A673 (cell line): ENCODE data around the gene OR4F15. TPM values are rescaled to one million over a fixed set of nuclear protein-coding genes. Genes with fewer than 3 reads are reported as not detected.

ENCODE experiments used
- BruUV-seq: library from RNA; stranded (reverse); fragments of 400-500 nt; replicated peaks from 2 replicates; lab custom pipeline; 2021; lab: Mats Ljungman, UMichigan
- CTCF ChIA-PET: fragments of 300-600 bp; sonication (Branson Sonifier 250); formaldehyde crosslinking; loops from one replicate; lab custom pipeline; 2022; ENCODE audit warnings: antibody characterized with exemption; lab: Charles Lee
- POLR2A ChIA-PET: fragments of 300-600 bp; sonication (Branson Sonifier 250); formaldehyde crosslinking; loops from one replicate; lab custom pipeline; 2022; ENCODE audit warnings: antibody characterized with exemption; ENCODE audit not compliant: low non-redundant PET; lab: Charles Lee
- DNase-seq: peaks from one replicate; pipeline ENCODE4 v3.0.0-alpha.2; 2015; ENCODE audit warnings: low spot score
- H3K27ac ChIP-seq: fragments of 200-600 bp; sonication (generic); 2 replicates; pipeline ENCODE4 v1.5.1; 2016; ENCODE audit warnings: mixed run types, low read depth, mild to moderate bottlenecking, mixed read lengths, antibody characterized with exemption, low read length; ENCODE audit not compliant: poor library complexity, severe bottlenecking
- H3K27me3 ChIP-seq: fragments of 200-600 bp; sonication (generic); replicated peaks from 2 replicates; pipeline ENCODE4 v1.6.1; 2017; ENCODE audit warnings: mixed run types, low read depth, mild to moderate bottlenecking, mixed read lengths, antibody characterized with exemption, low read length; ENCODE audit not compliant: insufficient read depth, poor library complexity
- H3K36me3 ChIP-seq: fragments of 200-600 bp; sonication (generic); 2 replicates; pipeline ENCODE4 v1.6.1; 2016; ENCODE audit warnings: mixed run types, mild to moderate bottlenecking, mixed read lengths, antibody characterized with exemption, low read length; ENCODE audit not compliant: insufficient read depth, poor library complexity, severe bottlenecking
- H3K4me1 ChIP-seq: fragments of 200-600 bp; sonication (generic); 2 replicates; pipeline ENCODE4 v1.6.1; 2017; ENCODE audit warnings: mixed run types, mild to moderate bottlenecking, mixed read lengths, antibody characterized with exemption, low read length; ENCODE audit not compliant: insufficient read depth, poor library complexity, severe bottlenecking
- H3K4me3 ChIP-seq: fragments of 200-600 bp; sonication (generic); 2 replicates; pipeline ENCODE4 v1.5.1; 2016; ENCODE audit warnings: low read depth, mixed run types, mild to moderate bottlenecking, mixed read lengths, low read length; ENCODE audit not compliant: poor library complexity, severe bottlenecking
- H3K9me3 ChIP-seq: fragments of 200-600 bp; sonication (generic); 2 replicates; pipeline ENCODE4 v1.6.1; 2016; ENCODE audit warnings: mixed run types, low read depth, mild to moderate bottlenecking, mixed read lengths, antibody characterized with exemption, low read length; ENCODE audit not compliant: poor library complexity, severe bottlenecking
- CTCF ChIP-seq: fragments of 300-800, 200-600 bp; sonication (generic); conservative IDR thresholded peaks from 2 replicates; pipeline ENCODE4 v1.5.1; 2017; ENCODE audit warnings: low read depth, mild to moderate bottlenecking, antibody characterized with exemption, low read length, moderate library complexity, mixed read lengths
- EZH2 ChIP-seq: fragments of 200-600 bp; sonication (generic); IDR thresholded peaks from 2 replicates; pipeline ENCODE4 v1.6.1; 2017; ENCODE audit warnings: borderline replicate concordance, low read depth, mild to moderate bottlenecking, mixed read lengths, antibody characterized with exemption, low read length; ENCODE audit not compliant: poor library complexity, severe bottlenecking
- intact Hi-C: fragments of 100-400 bp; cut with micrococcal nuclease; formaldehyde crosslinking; loops from one replicate; pipeline ENCODE4 v1.10.0; 2022; ENCODE audit not compliant: unreplicated experiment
- total RNA-seq: library from RNA; stranded (reverse); gene quantifications from 2 replicates; pipeline ENCODE4 v1.2.3, GENCODE V29; 2021

The OR4F15 gene
- total RNA-seq, 1 experiment from 2014 or later, result not detected

GRCh38 chr15:101808201-101808600 lies 3.8 kb upstream of the OR4F15 start:
- Histone ChIP-seq H3K36me3 (no peaks in the 10 kb centered on the region), H3K27ac (no peak overlapping the region), H3K4me3 (no peak overlapping the region), H3K9me3 (no peaks in the 10 kb centered on the region), H3K27me3 (peaks cover 18% of the 10 kb centered on the region), H3K4me1 (no peaks in the 10 kb centered on the region)
- TF ChIP-seq CTCF (no peak), EZH2 (no peak)
- ChIA-PET CTCF (no interaction called here), POLR2A (no interaction called here)
- no peak for DNase-seq
- intact Hi-C loops, result no loop called here
- BruUV-seq, result no TSS peak

GRCh38 chr15:101810456-101810855 lies 1.5 kb upstream of the OR4F15 start:
- no peaks in the 10 kb centered on the region for H3K9me3 ChIP-seq
- H3K27ac ChIP-seq, result no peak overlapping the region
- BruUV-seq, result no TSS peak
- POLR2A ChIA-PET, result no interaction called here
- H3K4me1 ChIP-seq, result no peaks in the 10 kb centered on the region
- intact Hi-C loops, result no loop called here
- no peaks in the 10 kb centered on the region for H3K36me3 ChIP-seq
- CTCF ChIA-PET, result no interaction called here
- no peak for DNase-seq
- peaks cover 30% of the 10 kb centered on the region for H3K27me3 ChIP-seq
- TF ChIP-seq EZH2 (no peak), CTCF (no peak)
- no peak overlapping the region for H3K4me3 ChIP-seq

GRCh38 chr15:101810876-101811275 lies 1.1 kb upstream of the OR4F15 start:
- H3K4me1 ChIP-seq, result no peaks in the 10 kb centered on the region
- TF ChIP-seq EZH2, result no peak
- TF ChIP-seq CTCF, result no peak
- no peak overlapping the region for H3K4me3 ChIP-seq
- ChIA-PET CTCF (no interaction called here), POLR2A (no interaction called here)
- no peak overlapping the region for H3K27ac ChIP-seq
- peak; percentile 5 for DNase-seq
- no peaks in the 10 kb centered on the region for H3K9me3 ChIP-seq
- no TSS peak for BruUV-seq
- peaks cover 34% of the 10 kb centered on the region for H3K27me3 ChIP-seq
- H3K36me3 ChIP-seq, result no peaks in the 10 kb centered on the region
- intact Hi-C loops, result no loop called here
